Neural progenitor cell (in vitro differentiated cells): ENCODE data around the gene SMARCD3.

ENCODE experiments used
- EZH2phosphoT487 ChIP-seq: fragments of 200-600 bp; sonication (generic); IDR thresholded peaks from 2 replicates; pipeline ENCODE4 v1.6.1; 2017; ENCODE audit warnings: antibody characterized with exemption
- TF ChIP-seq, protein P1 (sequence below): fragments of 200-600 bp; sonication (generic); IDR thresholded peaks from 2 replicates; pipeline ENCODE4 v1.5.1; 2017; ENCODE audit warnings: antibody characterized with exemption, mild to moderate bottlenecking

DNA sequence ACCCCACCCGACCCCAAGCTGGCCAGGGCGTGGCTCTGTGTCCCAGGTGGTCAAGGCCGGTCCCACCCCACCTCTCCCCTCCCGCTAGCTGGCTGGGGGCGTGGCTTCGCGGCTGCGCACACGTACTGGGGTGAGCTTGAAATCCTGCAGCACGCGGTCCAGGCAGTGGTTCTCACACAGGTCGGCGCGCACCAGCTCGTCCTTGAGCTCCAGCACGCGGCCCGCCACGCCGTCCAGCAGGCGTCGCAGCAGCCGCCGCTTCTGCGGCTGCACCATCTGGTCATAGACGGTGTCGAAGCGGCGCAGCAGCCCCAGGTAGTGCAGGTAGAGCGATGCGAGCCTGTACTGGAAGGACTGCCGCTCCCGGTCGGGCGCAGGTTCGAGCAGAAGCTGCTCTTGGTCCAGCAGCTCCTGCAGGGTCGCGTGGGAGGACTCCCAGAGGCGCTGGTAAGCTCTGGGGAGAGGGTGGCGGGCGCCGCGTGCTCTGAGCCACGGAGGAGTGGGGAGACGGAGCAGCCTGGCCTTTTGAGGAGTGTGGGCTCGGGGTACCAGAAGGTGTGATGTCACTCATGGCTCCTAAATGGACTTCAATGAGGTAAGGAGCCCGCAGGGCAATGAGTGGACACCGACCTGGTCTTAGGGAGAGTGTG is 44.0 kb downstream of the SMARCD3 start:
- TF ChIP-seq, protein P1, sequence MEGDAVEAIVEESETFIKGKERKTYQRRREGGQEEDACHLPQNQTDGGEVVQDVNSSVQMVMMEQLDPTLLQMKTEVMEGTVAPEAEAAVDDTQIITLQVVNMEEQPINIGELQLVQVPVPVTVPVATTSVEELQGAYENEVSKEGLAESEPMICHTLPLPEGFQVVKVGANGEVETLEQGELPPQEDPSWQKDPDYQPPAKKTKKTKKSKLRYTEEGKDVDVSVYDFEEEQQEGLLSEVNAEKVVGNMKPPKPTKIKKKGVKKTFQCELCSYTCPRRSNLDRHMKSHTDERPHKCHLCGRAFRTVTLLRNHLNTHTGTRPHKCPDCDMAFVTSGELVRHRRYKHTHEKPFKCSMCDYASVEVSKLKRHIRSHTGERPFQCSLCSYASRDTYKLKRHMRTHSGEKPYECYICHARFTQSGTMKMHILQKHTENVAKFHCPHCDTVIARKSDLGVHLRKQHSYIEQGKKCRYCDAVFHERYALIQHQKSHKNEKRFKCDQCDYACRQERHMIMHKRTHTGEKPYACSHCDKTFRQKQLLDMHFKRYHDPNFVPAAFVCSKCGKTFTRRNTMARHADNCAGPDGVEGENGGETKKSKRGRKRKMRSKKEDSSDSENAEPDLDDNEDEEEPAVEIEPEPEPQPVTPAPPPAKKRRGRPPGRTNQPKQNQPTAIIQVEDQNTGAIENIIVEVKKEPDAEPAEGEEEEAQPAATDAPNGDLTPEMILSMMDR, result no peak
- no peak for TF ChIP-seq EZH2phosphoT487
